GM21737 (cell line): ENCODE results near the gene AP1G2.
"Not testable (repeated sequence)": the region's sequence is repeated elsewhere in the genome, so short reads cannot be mapped to it uniquely, and the experiment has no call there.

ENCODE experiments used
- ATAC-seq: cut with Tn5 transposase; IDR thresholded peaks from one replicate; pipeline ENCODE4 v1.9.1; 2021; ENCODE audit warnings: mild to moderate bottlenecking, moderate library complexity; ENCODE audit not compliant: unreplicated experiment

The AP1G2 gene

DNA sequence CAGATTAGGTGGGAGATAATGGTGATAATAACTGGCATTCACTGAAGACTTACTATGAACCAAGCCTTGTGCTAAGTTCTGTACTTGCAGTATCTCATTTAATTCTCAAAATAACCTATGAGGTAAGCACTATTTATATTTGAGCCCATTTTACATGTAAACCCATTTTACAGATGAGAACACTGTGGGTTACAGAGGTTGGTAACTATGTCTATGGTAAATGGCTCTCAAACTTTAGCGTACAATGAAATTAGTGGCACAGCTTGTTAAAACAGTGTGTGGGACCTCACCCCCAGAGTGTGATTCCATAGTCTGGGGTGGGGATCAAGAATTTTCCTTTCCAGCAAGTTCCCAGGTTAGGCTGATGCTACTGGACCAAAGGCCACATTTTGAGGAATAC, 33.2 kb upstream of the AP1G2 start:
- no peak for ATAC-seq

DNA sequence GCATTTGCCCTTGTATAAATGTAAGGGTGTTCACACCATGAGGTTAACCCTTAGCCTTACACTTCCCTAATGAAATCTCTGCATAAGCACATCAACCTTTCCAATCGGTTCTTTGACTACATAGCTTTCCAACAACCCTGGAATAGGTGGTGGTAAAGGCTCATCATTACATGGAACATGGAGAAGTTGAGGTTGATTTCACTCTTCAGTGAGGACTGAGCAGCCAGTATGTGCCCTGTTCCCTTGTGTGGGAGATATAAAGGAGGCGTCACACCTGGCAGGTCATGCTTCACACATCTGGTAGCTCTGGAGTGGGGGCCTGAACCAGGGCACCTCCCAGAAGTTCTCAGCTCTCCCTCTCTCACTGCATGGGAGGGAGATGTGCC, 32.7 kb upstream of the AP1G2 start:
- ATAC-seq: no peak

- not testable (repeated sequence) for ATAC-seq
Measured at GRCh38 chr14:23594191-23594590, 26.6 kb upstream of the AP1G2 start.

GRCh38 chr14:23590198-23590597, 22.6 kb upstream of the AP1G2 start:
- ATAC-seq: no peak

GRCh38 chr14:23589606-23590005, 22.0 kb upstream of the AP1G2 start:
- no peak for ATAC-seq

- peak; percentile 99 for ATAC-seq
Measured at GRCh38 chr14:23588884-23589598, 21.4 kb upstream of the AP1G2 start.

DNA sequence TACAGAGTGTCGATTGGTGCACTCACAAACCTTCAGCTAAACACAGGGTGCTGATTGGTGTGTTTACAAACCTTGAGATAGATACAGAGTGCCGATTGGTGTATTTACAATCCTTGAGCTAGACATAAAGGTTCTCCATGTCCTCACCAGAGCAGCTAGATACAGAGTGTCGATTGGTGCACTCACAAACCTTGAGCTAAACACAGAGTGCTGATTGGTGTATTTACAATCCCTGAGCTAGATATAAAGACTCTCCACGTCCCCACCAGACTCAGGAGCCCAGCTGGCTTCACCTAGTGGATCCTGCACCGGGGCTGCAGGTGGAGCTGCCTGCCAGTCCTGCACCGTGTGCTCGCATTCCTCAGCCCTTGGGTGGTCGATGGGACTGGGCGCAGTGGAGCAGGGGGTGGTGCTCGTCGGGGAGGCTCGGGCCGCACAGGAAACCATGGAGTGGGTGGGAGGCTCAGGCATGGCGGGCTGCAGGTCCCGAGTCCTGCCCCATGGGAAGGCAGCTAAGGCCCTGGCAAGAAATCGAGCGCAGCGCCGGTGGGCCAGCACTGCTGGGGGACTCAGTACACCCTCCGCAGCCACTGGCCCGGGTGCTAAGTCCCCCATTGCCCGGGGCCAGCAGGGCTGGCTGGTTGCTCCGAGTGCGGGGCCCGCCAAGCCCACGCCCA, 17.1 kb upstream of the AP1G2 start:
- ATAC-seq: not testable (repeated sequence)

GRCh38 chr14:23583761-23584526, 16.4 kb upstream of the AP1G2 start:
- ATAC-seq: not testable (repeated sequence)

DNA sequence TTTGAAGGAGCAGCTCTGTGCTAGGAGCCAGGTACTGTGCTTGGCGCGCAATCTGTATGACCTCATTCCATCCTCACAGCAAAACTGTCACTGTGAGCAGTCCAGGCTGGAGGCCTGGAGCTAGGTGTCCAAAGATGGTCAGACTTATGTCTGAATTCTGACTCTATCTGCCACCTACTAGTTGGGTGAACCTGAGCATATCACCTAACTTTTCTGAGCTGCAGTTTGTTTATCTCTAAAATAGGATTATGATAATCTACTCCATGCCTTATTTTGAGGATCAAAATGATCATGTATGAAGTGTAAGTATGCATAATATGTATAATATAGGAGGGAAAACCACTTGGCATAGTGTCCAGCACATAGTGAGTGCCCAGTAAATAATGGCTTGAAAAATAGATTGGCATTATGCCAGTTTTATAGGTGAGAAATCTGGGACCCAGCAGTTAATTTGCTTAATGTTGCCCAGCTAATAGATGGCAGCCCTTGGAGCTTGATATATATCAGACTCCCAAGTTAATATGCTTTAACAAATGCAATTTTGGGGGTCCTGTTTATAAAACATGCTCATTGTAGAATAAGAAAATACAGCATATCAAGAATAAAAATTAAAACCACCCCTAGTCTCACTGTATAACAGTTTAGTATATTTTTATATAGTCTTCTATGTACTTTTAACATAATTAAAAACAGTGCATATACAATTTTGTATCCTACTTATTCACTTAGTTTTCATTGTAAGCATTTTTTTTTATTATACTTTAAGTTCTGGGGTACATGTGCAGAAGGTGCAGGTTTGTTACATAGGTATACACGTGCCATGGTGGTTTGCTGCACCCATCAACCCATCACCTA, 15.5 kb upstream of the AP1G2 start:
- no peak for ATAC-seq

GRCh38 chr14:23580948-23581281, 13.3 kb upstream of the AP1G2 start:
- ATAC-seq: no peak

- ATAC-seq: no peak
Measured at GRCh38 chr14:23580152-23580926, 12.7 kb upstream of the AP1G2 start.

DNA sequence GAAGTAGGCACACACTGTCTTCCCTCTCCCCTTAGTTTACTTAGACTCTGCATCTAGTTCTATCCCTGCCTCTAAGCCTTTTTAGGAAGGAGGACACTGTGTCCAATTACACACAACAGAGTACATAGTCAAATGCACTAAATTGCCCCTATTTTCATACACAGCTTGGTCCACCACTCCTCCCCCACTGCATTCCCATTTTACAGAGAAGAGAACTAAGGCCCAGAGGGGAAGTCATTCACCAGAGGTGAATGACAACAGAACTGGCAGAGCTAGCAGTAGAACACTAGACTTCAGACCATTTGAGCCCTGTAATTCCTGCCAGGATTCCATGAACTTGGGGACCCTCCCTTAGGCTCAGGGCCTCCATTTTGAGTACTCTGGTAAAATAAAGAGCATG, 12.1 kb upstream of the AP1G2 start:
- ATAC-seq: no peak

GRCh38 chr14:23579311-23579630, 11.7 kb upstream of the AP1G2 start:
- ATAC-seq: no peak

DNA sequence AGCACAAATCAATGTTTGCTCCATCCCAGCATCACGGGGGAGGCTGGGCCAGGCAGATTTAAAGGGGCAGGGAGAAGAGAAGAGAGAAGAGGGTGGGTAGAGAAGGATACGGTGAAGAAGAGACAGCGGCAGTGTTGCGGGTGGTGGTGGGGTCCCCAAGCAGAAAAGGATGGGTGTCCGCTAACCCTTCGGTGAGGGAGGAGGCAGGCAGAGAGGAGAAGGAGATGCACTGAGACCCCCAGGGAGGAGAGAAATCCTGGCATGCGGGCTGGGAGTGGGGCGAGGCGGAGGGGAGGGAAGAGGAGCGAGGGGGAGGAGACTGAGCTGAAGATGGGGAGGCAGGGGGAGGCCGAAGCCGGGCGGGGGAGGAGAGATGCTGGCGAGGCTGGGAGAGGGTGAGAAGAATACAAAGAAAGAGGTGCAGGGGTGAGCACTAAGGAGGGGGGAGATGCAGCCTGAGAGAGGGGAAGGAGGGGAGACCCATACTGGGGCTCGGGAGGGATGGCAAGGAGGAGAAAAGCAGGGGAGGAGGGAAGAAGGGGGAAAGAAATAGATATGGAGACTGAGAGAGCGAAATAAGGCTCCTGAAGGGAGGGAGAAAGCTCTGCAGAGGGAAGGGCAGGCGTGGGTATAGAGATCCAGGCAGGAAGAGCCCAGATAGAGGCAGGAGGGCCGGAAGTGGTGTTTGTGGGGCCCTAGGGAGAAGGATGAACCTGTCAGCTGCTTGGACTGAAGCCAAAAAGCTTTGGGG, 11.1 kb upstream of the AP1G2 start, which contains the start of gene JPH4:
TSS of gene JPH4 (minus strand) at position 231 of the 751 bp plus-strand sequence. CDS start 1,337 bp downstream, outside the sequence.
- no peak for ATAC-seq

DNA sequence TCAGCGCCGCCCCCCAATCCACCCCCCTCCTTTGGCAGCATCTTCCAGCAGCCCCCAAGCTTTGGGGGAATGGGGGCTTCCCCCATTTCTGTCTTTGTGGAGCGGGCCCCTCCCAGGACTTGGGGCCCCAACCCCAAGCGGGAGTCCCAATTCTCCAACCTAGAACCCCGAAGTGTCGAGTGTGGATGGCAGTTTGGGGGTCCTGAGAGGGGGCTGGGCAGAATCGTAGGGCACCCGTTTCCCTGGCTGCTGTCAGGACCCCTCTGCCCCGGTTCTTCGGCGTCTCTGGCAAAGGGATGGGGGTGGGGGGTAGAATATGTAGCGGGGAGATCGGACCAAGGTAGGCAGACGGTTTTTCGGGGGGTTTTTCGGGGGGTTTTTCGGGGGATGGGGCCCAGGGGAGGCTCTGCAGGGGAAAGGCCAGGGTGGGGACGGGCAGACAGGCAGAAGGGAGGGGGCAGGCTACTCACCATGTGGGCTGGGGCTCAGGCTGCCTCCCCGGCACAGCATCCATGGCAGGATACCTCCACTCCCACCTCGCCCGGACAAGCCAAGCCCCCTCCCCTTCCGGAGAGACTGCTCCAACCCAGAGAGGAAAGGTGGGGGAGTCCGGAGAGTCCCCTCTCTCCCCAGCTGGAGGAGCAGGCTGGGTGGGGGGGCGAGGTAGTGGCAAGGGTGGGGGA, 10.3 kb upstream of the AP1G2 start:
- ATAC-seq: no peak

DNA sequence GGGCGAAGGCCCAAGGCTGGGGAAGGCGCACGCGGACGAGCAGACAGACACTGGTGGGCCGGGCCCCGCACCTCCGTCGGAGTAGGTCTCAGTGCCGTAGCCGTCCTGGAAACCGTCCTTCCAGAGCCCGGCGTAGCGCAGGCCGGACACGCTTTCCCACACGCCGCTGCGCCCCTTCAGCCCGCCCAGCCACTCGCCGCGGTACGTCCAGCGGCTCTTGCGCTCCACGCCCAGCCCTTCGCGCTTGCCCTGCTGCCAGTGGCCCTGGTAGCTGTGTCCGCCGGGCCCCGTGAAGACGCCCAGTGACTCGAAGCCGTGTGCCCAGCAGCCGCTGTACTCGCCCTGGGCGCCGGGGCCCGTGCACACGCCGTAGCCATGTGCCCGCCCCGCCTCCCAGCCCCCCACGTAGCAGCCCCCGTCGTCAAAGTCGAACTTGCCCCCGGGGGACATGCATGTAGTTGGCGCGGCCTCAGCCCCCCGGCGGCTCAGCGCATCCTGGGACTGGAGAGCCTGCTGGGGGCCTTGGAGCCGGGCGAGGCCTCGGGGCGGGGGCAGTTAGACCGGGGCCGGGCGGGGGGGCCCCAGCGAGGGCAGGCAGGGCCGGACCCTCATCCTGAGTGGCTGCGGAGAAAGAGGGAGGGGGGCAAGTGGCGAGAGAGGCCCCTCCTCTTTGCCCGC, 9.6 kb upstream of the AP1G2 start:
- ATAC-seq: no peak

DNA sequence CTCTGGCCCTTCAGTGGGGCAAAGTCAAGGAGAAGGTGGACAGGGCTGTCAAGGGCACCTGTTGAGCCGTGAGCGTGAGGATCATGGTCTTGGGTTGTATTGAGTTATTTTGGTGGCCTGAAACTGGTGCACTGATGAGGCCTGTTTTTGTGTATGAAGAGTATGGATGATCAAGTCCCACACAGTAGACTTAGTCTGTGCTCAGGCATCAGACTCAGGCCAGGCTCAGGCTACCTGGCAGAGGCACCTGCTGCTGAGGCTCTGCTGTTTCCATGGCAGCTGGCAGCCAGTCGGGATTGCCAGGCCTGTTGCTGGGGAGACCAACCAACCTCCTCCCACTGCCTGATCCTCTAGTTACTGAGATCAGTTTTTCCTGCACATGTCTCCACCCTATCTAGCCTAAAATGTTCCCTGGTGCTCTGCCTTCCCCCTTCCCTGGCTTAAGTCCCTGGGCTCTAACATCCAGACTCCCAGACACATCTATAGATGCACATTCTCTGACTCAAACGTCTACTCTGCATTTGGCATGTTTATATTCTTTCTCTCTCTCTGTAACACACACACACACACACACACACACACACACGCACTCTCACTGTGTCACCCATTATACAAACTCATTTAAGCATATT, 5.9 kb upstream of the AP1G2 start:
- no peak for ATAC-seq

DNA sequence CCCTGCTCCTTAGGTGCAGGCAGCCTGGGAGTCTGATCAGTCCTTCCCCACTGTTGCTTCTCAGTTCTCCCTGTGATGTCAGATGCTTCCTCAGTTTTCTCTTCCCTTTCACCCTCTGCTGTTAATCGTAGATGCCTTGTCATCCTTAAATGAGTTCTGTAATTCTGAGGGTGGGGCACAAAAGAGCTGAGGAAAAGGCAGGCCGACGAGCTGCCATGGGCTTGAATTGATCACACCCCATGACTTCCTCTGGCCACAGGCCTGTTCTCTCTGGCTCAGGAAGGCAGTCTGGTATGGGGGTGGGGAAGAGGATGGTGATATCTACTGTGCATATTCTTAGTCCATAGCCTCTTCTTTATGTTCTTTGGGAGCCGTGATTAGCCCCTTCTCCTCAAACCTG, 5.2 kb upstream of the AP1G2 start:
- ATAC-seq: no peak
